GM18873 (cell line): ENCODE measurements around the gene TPCN2.
"Not testable (repeated sequence)": the region's sequence is repeated elsewhere in the genome, so short reads cannot be mapped to it uniquely, and the experiment has no call there.

Experiments used
- ATAC-seq: cut with Tn5 transposase; IDR thresholded peaks from one replicate; pipeline ENCODE4 v1.9.1; 2021; ENCODE audit warnings: mild to moderate bottlenecking, moderate library complexity, moderate number of reproducible peaks; ENCODE audit not compliant: unreplicated experiment, low FRiP score

Gene TPCN2

DNA sequence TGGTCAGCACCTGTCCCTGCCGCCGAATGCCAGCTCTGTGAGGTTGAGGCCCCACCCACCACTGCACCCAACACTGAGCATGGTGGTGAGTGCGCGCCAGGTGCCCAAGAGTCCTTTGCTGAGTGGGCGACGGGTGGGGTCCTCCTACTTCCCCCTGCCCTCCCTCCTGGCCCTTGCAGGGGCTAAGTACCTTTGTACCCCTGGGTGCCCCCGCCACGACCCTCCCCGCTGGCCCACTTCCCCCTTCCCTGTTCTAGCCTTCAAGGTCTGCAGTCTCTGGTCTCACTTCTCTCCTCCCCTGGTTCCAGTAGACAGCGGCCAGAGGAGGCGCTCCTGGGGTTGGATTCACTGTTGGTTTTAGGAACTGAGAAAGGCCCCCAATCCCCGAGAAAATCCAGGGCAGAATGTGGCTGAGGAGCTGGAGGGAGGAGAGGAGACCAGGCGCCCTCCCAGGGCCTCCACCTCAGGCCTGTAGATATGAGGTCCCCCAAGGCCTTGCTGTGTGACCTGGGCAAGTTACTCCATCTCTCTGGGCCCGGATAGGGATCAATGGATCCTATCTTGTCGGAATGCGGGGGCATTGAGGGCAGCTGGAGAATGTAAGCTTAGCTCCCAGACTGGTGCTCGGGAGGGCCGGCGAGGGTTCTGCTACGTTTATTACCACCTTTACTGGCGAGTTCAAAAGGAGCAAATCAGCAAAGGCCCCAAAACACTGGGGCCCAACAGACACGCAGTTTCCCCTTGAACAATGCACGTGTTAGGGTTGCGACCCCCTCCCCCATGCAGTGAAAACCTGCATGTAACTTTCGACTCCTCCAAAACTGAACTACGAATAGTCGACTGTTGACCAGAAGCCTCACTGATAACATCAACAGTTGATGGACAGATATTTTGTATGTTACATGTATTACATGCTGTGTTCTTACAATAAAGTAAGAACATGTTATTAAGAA lies 75.1 kb downstream of the TPCN2 start:
- no peak for ATAC-seq

DNA sequence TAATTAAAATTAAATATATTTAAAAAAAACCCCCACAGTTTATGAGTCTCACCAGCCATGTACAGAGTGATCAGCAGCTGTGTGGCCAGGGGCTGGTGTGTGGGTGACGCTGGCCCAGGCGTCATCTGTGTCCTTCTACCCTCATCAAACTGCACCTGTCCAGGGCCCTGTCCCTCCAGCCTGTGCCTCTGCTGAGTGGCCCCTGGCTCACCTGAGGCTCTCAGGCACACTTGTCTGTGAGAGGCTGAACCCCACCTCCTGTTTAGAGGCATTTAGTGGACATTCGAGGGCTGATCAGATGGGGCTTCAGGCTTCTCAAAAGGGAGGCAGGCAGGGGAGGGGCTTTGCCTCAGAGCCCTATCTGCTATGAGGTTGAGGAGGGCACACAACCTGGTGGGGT lies 77.1 kb downstream of the TPCN2 start:
- no peak for ATAC-seq

DNA sequence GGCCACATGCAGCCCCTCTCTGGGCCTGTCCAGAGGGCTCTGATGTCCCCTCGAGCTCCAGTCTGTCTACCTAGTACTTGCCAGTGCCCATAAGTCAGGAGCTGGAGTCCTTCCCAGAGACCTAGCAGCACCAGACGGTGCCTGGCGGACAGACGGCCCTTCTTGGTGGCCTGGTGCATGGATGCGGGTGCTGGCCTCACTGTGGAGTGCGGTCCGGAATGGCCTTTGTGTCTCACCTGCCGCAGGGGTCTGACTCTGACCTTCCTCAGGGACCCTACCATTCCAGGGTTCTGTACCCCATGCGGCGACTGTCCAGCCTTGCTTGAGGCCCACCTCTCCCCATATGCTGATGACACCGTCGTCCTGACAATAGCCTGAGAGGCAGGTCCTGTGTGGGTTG lies 77.6 kb downstream of the TPCN2 start:
- no peak for ATAC-seq

DNA sequence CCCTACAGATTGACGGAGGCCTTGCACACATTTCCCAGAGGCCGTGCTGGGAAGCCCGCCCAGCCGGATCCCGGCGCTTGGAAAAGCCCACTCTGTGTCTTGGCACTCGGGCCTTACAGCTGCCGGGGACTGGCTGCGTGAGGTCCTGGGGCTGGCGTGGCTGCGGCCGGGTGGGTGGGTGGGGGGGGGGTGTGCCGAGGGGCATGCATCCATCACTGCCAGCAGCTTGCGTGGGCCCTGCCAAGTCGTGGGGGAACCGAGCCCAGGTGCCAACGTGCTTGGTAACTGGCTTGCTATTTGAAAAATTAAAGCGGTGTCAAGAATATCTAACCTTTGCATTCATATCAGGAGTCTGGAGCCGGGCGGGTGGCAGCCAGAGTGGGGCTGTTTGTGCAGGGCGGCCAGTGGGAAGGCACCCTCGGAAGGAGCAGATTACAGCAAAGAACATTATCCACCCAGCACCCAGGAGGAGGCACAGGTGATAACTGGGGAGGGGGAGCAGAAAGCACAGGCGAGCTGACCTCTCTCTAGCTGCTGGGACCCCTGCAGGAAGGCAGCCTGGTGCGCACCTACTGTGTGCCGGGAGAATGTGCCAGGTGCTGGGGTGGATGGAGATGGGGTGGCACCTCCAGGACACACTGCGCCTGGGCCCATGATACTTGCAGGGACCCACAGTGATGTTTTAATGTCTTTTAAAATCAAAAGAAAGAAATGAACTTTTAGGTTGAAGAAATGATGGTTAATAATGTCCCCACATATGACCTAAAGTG lies 78.5 kb downstream of the TPCN2 start:
- ATAC-seq: no peak

DNA sequence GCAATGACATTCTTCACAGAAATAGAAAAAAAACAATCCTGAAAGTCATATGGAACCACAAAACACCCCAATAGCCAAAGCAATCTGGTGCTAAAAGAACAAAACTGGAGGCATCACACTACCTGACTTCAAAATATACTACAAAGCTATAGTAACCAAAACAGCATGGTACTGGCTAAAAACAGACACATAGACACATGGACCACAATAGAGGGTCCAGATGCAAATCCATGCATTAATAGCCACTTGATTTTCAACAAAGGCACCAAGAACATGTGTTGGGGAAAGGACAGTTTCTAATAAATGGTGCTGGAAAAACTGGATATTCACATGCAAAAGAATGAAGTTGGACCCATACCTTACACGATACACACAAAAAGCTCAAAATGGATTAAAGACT lies 79.2 kb downstream of the TPCN2 start:
- ATAC-seq: no peak

DNA sequence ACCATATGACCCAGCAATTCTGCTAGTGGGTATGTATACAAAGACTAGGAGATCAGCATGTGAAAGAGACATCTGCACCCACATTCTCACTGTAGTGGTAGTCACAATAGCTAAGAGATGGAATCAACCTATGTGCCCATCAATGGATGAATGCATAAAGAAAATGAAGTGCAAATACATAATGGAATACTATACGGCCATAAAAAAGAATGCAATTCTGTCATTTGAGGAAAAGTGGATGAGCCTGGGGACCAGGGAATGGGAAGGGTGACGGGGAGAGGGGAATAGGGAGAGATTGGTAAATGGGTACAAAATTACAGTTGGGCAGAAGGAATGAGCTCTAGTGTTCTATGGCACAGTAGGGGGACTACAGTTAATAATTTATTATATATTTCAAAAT lies 80.3 kb downstream of the TPCN2 start:
- ATAC-seq: no peak

DNA sequence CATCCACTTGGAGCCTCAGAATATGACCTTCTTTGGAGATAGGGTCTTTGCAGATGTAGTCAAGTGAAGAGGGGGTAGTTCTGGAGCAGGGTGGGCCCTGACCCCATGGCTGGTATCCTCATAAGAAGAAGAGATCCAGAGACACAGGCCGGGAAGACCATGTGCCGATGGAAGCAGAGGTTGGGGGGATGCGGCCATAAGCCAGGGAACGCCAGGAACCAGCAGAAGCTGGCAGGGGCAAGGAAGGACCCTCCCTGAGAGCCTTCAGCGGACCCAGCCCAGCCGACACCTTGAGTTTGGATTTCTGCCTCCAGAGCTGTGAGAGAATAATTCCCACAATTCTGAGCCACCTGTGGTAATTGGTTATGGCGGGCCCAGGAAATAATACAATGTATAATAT lies 80.9 kb downstream of the TPCN2 start:
- no peak for ATAC-seq

DNA sequence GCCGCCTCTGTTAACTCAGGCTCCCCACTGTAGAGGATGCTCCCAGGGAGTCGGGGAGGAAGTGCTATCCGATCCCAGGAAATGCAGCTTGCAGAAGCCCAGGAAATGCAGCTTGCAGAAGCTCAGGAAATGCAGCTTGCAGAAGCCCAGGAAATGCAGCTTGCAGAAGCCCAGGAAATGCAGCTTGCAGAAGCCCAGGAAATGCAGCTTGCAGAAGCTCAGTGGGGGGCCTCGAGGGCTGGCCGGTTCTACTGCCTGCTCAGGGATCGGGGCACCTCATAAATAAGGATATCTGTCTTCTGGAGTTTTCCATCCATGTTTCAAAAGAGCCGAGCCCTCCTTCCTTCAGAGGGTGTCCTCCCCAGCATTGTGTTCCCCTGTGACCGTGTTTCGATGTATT lies 81.9 kb downstream of the TPCN2 start:
- no peak for ATAC-seq

DNA sequence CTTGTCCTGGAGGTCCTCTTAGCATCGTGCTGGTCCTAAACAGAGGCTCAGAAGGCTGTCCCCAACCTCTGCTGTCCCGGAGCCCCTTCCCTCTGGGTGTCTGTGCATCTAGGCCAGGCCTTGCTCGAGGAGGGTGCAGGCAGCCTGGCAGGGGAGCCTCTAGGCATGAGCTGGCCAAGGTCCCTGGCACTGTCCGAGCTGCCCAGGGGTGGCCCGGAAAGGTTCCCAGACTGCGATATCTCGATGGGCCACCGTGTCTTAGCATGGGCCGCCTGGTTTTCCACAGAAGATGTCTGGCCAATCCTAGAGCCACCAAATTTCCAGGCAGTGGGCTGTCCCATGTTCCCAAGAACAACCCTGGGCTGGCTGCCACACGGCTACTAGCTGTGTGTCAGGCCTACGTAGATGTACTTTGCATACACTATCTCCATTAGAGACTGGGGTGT lies 82.4 kb downstream of the TPCN2 start:
- ATAC-seq: no peak

DNA sequence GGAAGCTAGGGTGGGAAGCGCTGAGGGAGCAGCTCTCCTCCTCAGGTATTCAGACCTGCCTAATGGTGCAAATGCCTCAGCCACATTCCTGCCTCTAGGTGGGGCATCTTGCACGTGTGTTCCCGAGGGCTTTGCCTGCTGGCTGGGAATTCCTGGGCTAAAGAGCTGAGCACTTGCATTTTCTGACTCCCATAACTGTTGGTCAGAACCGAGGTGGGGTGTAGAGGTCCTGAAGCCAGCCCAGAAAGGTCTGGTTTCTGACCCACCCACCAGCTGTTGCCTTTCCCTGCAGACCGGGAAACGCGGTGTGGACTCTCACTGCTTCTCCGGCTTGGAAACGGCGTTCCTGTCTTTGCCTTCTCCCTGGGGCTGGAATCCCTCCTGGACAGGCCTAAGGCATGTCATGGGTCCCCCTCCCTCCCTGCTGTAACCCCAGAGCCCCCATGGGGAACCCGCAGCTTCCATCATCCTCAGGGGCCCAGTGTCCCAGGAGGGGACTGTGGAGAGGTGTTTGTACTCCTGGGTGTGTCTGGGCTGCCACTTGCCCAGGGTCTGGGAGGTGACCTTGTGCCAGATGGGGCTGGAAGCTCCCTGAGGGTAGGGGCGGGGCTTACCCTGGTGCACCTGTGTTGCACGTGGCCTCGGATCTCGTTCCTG lies 83.0 kb downstream of the TPCN2 start:
- ATAC-seq: no peak

DNA sequence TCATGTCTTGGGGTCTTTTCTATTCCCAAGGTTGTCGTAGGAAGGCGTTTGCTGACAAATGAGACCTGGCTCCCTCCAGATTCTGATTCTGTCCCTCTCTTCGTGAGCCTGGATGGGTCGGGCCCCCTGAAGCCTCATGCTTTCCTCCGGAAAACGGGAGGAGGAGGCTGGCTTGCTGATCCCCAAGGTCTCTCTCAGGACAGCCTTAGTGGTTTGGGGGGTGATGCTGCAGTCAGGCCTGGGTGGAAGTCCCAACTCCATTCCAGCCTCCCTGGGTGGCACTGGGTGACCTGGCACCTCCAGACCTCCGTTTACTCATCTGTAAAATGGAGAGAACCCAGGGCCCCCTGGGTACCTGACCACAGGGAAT lies 83.6 kb downstream of the TPCN2 start:
- no peak for ATAC-seq

DNA sequence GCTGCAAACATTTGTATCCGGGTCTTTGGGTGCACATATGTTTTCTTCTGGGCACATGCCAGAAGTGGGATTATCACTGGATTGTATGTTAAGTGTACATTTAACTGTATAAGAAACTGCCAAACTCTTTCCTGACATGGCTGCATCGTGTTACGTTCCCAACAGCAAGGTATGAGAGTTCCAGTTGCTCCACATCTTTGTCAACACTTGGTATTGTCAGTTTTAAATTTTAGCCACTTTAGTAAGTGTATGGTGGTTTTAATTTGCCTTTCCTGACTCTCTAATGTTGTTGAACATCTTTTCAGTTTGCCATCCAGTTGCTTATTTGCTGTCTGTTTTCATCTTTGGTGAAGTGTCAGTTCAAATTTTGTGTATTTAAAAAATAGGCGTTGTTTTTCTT lies 84.5 kb downstream of the TPCN2 start:
- ATAC-seq: no peak

DNA sequence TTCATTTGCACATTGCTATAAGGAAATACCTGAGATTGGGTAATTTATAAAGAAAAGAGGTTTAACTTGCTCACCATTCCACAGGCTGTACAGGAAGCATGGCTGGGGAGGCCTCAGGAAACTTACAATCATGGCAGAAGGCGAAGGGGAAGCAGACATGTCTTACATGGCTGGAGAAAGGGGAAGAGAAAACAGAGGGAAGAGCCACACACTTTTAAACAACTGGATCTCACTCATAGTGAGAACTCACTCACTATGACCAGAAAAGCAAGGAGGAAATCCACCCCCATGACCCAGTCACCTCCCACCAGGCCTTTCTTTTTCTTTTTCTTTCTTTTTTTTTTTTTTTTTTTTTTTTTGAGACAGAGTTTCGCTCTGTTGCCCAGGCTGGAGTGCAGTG lies 85.5 kb downstream of the TPCN2 start:
- ATAC-seq: not testable (repeated sequence)

DNA sequence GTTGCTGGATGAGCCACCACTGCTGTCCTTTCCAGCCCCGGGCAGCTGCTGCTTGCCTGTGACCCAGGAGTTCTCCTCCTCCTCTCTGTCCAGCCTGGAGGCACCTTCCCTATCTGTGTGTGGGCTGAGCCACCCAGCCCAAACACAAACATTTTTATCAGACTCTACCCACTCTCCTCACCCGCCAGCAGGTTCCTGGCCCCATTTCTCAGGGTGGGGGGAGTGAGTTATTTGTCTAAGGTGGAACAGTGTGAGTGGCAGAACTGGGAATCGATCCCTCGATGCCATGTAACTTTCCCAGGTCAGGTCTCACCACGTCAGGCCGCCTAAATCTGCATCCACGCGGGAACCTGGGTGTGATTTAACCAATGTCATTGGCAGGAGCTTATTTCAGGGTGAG lies 86.2 kb downstream of the TPCN2 start:
- ATAC-seq: no peak

DNA sequence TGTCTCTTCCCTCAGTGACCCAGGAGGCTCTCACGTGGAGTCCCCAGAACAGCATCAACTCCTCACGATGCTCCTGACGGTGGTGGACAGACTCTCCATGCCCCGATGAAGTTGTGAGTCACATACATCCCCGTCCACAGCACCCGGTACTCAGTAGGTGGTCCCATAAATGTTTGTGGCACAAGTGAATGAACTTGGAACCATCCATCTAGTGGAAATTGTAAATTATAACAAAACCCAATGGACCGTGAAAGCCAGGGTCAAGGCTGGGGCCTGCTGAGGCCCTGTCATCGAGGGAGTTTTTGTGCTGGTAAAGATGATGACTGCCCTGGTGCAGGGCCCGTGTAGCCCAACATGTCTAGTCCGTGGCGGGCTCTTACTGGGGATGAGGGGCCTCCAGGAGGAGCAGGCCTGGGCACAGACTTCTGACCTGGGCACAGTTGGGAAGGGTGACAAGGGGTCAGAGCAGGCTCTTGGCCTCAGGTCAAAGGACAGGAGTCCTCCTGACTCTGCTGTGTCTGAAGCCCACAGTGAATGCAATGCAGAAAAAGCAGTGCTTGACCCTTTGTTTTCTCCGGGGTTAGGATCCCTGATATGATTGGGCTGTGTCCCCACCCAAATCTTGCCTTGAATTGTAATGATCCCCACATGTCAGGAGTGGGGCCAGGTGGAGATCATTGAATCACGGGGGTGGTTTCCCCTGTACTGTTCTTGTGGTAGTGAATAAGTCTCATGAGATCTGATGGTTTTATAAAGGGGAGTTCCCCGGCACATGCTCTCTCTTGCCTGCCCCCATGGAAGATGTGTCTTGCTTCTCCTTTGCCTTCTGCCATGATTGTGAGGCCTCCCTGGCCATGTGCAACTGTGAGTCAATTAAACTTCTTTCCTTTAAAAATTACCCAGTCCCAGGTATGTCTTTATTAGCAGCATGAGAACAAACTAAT lies 87.0 kb downstream of the TPCN2 start:
- no peak for ATAC-seq

DNA sequence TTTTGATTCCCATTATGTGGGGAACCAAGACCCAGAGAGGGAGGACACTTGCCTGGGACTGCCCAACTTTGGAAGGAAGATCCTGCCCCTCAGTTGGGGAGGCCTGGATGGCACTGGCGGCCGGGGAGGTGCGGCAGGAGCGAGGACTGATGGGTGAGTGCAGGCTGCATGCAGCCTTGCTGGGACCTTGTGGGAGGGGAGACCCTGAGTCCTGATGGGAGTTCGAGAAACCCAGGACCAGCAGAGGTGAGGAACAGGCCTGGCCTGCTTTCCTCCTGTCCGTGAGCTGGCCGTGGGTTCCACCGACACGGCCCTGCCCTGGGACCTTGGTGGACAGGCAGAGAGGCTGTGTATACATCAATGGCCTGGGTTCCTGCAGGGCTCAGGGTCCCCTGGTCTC lies 87.7 kb downstream of the TPCN2 start:
- ATAC-seq: no peak

DNA sequence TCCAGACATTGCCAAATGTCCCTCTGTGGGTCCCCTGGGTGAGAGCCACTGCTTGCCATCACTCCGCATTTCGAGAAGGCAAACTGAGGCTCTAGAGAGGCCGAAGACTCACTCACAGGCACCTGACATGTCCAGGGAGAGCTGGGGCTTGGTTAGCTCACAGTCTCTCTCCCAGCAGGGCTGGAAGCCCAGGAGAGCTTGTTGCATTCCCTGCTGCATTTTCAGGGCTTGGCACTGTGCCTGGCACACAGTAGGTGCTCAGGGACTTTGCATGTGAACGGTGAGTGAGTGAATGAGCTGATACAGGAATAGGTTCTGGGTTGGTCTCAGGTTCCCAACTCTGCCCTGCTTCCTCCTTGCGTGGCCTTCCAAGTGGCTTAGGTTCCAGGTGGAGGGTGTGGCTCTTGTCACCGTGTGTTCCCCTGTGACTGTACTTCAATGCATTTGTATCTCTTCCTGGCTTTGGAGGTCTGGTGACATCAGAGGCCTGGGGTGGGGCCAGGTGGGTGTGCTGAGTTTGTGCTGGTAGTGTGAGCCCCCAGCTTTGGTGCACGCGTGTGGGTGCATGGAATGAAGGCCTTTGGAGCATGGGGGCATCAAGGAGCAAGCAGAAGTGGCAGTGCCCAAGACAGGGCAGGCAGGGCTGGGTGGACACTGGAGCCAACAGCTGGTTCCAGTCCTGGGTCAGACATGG lies 88.6 kb downstream of the TPCN2 start:
- ATAC-seq: no peak

DNA sequence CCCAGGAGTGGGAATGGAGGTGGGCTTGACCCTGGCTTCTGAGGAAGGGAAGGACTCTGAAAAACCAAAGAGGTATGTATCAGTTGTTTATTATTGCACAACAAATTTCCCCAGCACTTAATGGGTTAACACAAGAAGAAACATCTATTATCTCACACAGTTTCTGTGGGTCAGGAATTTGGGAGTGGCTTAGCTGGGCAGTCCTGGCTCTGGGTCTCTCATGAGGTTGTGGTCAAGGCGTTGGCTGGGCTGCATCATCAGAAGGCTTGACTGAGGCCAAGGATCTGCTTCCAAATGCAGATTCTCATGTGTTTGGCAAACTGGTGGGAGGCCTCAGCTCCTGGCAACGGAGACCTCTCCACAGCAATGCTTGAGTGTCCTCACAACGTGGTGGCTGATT lies 89.5 kb downstream of the TPCN2 start:
- no peak for ATAC-seq

DNA sequence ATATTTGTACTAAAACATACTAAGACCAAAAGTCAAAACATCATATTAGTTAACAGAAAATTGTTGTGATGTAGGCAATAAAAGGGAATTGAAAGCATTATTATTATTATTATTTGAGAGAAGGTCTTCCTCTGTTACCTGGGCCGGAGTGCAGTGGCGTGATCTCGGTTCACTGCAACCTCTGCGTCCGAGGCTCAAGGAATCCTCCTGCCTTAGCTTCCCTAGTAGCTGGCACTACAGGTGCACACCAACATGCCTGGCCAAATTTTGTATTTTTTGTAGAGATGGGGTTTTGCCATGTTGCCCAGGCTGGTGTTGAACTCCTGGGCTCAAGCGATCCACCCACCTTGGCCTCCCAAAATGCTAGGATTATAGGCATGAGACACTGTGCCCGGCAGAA lies 91.4 kb downstream of the TPCN2 start:
- ATAC-seq: not testable (repeated sequence)

DNA sequence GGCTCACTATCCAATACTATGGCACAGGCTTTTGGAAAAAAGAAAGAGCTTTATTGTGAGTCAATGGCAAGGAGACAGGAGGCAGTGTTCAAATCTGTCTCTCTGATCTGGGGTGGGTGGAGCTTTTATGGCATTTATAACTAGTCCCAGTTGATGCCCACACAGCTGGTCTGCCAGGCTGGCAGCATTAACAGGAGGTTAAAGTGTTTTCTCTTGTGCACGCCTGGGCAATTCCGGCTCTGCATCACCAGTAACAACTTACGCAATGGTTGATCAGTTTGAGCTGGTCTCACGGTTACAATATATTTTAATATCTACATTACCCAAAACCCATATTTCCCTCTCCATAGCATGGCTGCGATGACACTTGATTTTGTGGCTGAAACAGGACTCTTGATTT lies 91.9 kb downstream of the TPCN2 start:
- no peak for ATAC-seq
